Naive thymus-derived CD8-positive, alpha-beta T cell (primary cell): ENCODE data around the gene PHACTR3. TPM values are rescaled to one million over a fixed set of nuclear protein-coding genes. Genes with fewer than 3 reads are reported as not detected.

Experiments
- ATAC-seq, 2 donors: fragments of 150-1000 bp; cut with Tn5 transposase in 1 of 2; sonication (Bioruptor Pico), chemical (Tn5 transposase) in 1 of 2; 1 replicate in 1 of 2; 2 replicates in 1 of 2; pipeline ENCODE4 v1.10.0; 2021; ENCODE audit warnings: mild to moderate bottlenecking in 2 of 2, moderate library complexity in 2 of 2
- POLR2A ChIA-PET: fragments of 350-600 bp; sonication (Branson Sonifier 250); formaldehyde crosslinking; loops from one replicate; lab custom pipeline; 2021; ENCODE audit warnings: antibody characterized with exemption; lab: Charles Lee
- DNase-seq, 10 donors: peaks; one replicate each; pipeline versions ENCODE4 v3.0.0 to v3.0.0-alpha.2; 2020 to 2022
- H3K27ac Mint-ChIP-seq, 10 donors: one replicate each; pipeline ENCODE4 v1.8.0; 2020 to 2022; ENCODE audit warnings: mild to moderate bottlenecking in 10 of 10, mixed read lengths in 10 of 10, moderate library complexity in 4 of 10, inconsistent platforms in 1 of 10
- H3K27me3 Mint-ChIP-seq, 5 donors: one replicate each; pipeline ENCODE4 v1.8.0; 2021 to 2022; ENCODE audit warnings: mixed read lengths in 5 of 5
- H3K36me3 Mint-ChIP-seq, 3 donors: one replicate each; pipeline ENCODE4 v1.8.0; 2020 to 2022; ENCODE audit warnings: mixed read lengths in 3 of 3, mild to moderate bottlenecking in 2 of 3, inconsistent platforms in 1 of 3
- H3K4me1 Mint-ChIP-seq, 4 donors: one replicate each; pipeline ENCODE4 v1.8.0; 2021 to 2022; ENCODE audit warnings: mixed read lengths in 4 of 4
- H3K4me3 Mint-ChIP-seq, 10 donors: one replicate each; pipeline ENCODE4 v1.8.0; 2020 to 2022; ENCODE audit warnings: mild to moderate bottlenecking in 10 of 10, mixed read lengths in 10 of 10, moderate library complexity in 6 of 10, inconsistent platforms in 1 of 10
- H3K9me3 Mint-ChIP-seq, 9 donors: one replicate each; pipeline ENCODE4 v1.8.0; 2020 to 2022; ENCODE audit warnings: mixed read lengths in 9 of 9, mild to moderate bottlenecking in 3 of 9, inconsistent platforms in 1 of 9, moderate library complexity in 1 of 9
- polyA plus RNA-seq, 3 donors: library from polyadenylated mRNA; unstranded; fragments of 300-500 nt; fragmentation: Illumina TruSeq; gene quantifications; one replicate each; pipeline ENCODE4 v1.2.3, GENCODE V29; 2021
- total RNA-seq, 8 experiments: library from RNA in 2 of 8; stranded (reverse) in 2 of 8; gene quantifications; one replicate each; pipeline ENCODE4 v1.2.3 and lab custom pipeline; 2021 to 2026

Gene PHACTR3
- total and polyA plus RNA-seq, 5 experiments from 2014 or later, result not detected

DNA sequence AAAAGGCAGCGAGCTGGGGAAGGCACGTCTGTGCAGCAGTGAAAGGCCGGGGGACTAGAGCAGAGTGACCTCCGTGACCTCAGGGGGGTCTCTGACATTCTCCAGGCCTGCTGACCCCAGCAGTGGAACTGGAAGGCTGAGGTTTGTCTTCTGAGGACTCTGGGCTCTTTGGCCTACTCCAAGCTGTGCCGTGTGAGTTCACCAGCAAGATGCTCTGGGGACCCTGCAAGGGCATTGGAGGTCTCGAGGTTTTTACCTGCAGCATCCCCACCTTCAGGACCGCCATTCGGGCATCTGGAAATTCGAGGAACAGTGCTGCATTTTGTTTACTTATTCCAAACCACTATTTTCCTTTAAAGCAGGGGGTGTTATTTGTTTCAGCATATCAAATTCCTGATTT lies 140.9 kb downstream of the PHACTR3 start:
- H3K4me3 Mint-ChIP-seq, result no peak overlapping the region
- H3K36me3 Mint-ChIP-seq, result no peaks in the 10 kb centered on the region
- H3K27me3 Mint-ChIP-seq, result peaks cover 0 to 15% (median 4%) of the 10 kb centered on the region in 5 donors
- DNase-seq, result no peak
- no peaks in the 10 kb centered on the region for H3K9me3 Mint-ChIP-seq
- POLR2A ChIA-PET, result no interaction called here
- ATAC-seq, result no peak
- no peak overlapping the region for H3K27ac Mint-ChIP-seq
- H3K4me1 Mint-ChIP-seq, result peaks cover 0 to 5% (median 0%) of the 10 kb centered on the region in 4 donors

DNA sequence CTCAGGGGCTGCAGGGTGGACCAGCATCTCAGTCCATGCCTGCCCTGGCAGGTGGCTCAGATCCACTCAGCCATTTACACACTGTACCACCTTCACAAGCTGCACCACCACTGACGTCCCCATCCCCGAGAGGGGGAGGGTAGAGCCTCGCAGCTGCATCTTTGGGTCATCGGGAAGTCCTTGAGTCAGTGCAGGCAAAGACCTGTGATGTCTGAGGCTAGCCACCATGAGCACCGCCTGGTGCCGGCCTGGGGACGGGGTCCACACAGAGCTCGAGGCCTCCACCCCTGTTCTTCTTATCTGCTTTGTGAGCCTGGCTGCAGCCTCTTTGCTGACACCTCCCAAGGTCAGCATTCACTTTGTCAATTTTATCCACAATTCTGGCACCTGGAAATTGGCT lies 141.4 kb downstream of the PHACTR3 start:
- no peak for ATAC-seq
- POLR2A ChIA-PET, result no interaction called here
- Mint-ChIP-seq H3K27ac (no peak overlapping the region), H3K4me3 (no peak overlapping the region), H3K4me1 (peaks cover 0 to 5% (median 0%) of the 10 kb centered on the region in 4 donors), H3K36me3 (no peaks in the 10 kb centered on the region), H3K9me3 (no peaks in the 10 kb centered on the region), H3K27me3 (peaks cover 0 to 15% (median 5%) of the 10 kb centered on the region in 5 donors)
- DNase-seq, result no peak

DNA sequence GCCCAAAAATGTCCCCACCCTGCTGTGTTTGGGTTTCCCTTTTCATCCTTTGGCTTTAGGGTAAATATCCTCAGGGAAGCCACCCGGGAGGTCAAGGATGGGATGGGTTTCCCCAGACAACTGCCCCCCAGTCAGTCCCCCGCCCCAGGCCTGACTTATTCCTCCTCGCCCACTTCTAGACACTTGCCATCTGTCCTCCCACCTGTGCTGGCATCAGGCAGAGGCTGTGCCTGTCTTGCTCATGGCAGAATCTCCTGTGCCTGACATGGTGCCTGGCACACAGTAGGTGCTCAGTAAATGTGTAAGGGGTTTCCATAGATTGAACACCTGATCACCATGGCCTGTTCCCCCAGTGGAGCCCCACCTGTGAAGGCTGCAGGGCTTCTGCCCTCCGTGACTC lies 141.8 kb downstream of the PHACTR3 start:
- Mint-ChIP-seq H3K4me3 (no peak overlapping the region), H3K27me3 (peaks cover 0 to 15% (median 7%) of the 10 kb centered on the region in 5 donors), H3K36me3 (no peaks in the 10 kb centered on the region), H3K27ac (peak overlapping the region in 1 of 10 donors; percentile 49), H3K4me1 (peaks cover 0 to 5% (median 0%) of the 10 kb centered on the region in 4 donors), H3K9me3 (no peaks in the 10 kb centered on the region)
- POLR2A ChIA-PET, result no interaction called here
- DNase-seq, result no peak
- no peak for ATAC-seq

DNA sequence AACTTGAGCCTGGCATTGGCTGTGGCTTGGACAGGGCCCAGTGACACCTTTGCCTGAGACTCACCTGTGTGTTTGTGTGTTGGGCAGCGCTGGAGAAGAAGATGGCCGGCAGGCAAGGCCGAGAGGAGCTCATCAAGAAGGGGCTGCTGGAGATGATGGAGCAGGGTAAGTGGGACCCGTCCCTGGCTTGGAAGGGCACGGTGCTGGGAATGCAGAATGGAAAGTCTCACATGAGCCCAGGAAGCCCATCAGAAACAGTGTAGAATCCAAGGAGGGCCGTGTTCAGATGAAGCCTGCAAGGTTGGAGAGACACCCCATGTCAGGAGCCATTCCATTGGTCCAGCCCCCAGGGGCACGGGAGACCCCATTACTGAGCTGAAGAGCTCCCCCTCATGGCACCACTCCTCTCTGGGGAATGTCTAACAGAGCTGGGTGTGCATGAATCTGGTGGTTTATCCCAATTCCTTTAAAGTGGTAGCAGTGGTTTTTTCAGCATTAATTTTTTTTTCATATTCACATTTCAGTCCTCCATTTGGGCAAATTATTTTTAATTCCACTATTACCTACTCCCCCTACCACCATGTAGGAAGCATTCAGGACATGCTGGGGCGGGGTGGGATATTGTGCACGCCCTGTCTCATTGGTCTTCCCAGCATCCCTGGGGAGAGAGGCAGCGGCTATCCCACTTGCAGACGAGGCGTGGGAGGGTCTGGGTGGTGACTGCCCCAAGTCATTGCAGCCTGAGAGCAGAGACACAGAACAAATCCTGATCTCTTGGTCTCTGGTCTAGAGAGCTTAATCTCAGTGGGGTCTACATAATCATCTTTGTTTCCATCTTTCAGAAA lies 143.6 kb downstream of the PHACTR3 start:
- Mint-ChIP-seq H3K27ac (no peak overlapping the region), H3K4me3 (no peak overlapping the region), H3K4me1 (peaks cover 0 to 5% (median 1%) of the 10 kb centered on the region in 4 donors), H3K9me3 (no peaks in the 10 kb centered on the region), H3K27me3 (peaks cover 4 to 12% (median 6%) of the 10 kb centered on the region in 5 donors), H3K36me3 (no peaks in the 10 kb centered on the region)
- POLR2A ChIA-PET, result no interaction called here
- DNase-seq, result no peak
- no peak for ATAC-seq

- Mint-ChIP-seq H3K4me1 (peaks cover 0 to 9% (median 3%) of the 10 kb centered on the region in 4 donors), H3K27me3 (peaks cover 5 to 17% (median 10%) of the 10 kb centered on the region in 5 donors), H3K9me3 (no peaks in the 10 kb centered on the region), H3K4me3 (no peak overlapping the region), H3K27ac (no peak overlapping the region), H3K36me3 (no peaks in the 10 kb centered on the region)
- POLR2A ChIA-PET, result no interaction called here
- no peak for ATAC-seq
- no peak for DNase-seq
Observed at GRCh38 chr20:59748619-59749191, 144.4 kb downstream of the PHACTR3 start.

GRCh38 chr20:59749301-59749700 lies 145.0 kb downstream of the PHACTR3 start:
- no peak overlapping the region for H3K4me3 Mint-ChIP-seq
- H3K9me3 Mint-ChIP-seq, result no peaks in the 10 kb centered on the region
- ATAC-seq (no peak), DNase-seq (no peak)
- H3K4me1 Mint-ChIP-seq, result peaks cover 0 to 9% (median 3%) of the 10 kb centered on the region in 4 donors
- no peak overlapping the region for H3K27ac Mint-ChIP-seq
- H3K27me3 Mint-ChIP-seq, result peaks cover 5 to 19% (median 11%) of the 10 kb centered on the region in 5 donors
- H3K36me3 Mint-ChIP-seq, result no peaks in the 10 kb centered on the region
- POLR2A ChIA-PET, result no interaction called here

DNA sequence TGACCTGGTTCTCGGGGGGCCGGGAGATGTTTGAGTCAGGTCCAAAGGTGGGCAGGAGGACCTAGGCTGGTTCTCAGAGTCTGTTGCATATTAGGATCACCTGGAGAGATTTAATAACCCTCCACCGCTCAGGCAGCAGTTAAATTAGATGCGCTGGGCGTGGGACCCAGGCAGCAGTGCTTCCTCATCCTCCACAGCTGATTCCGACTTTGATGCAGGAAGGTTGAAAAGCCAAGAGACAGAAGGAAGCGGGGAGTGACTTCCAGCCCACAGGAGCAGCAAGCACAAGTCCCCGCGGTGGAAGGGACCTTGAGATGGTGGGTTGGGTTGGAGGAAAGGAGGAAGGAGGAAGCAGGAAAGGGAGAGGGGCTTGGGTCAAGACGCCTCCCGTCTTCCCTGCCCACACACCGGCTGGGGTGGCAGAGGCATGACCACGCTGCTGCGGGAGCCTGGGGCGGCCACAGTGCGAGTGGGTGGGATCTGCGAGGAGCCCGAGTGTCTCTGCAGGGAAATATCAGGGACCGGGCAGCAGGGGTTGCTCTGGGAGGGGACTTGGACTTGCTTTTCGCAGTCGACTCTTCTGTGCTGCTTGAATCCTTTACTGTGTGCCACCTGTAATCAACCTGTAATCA lies 146.0 kb downstream of the PHACTR3 start:
- ATAC-seq (no peak), DNase-seq (no peak)
- Mint-ChIP-seq H3K4me3 (no peak overlapping the region), H3K9me3 (no peaks in the 10 kb centered on the region), H3K27ac (no peak overlapping the region), H3K4me1 (peaks cover 0 to 9% (median 3%) of the 10 kb centered on the region in 4 donors), H3K27me3 (peaks cover 5 to 24% (median 16%) of the 10 kb centered on the region in 5 donors), H3K36me3 (no peaks in the 10 kb centered on the region)
- POLR2A ChIA-PET, result no interaction called here

DNA sequence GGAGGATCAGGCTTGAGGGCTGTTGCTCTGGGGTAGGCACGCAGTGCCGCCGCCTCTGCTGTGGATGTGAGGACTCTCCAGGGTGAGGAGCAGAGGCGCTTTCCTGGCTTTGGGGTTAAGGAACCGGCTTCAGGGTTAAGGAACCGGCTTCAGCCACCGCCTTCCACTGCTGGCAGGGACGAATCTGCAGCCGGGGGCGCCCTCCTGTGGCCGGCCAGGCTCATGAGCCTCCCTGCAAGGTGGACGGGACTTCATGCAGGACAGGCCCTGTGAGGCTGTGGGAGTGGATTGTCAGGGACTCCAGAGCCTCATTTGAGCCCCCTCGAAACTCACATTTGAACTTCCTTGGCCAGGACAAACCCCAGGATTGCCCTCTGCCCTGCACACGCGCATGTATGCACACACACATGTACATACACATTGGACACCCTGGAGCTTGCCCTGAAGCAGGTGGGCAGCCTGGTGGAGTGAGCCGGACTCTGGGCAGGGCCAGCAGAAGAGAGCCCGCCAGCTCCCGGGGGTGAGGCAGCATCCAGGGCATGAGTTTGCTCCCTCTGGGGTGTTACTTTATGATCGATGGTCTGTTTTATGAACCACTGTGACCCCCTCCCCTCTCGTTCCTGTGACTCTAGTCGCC lies 146.9 kb downstream of the PHACTR3 start:
- ATAC-seq (no peak), DNase-seq (no peak)
- POLR2A ChIA-PET, result no interaction called here
- Mint-ChIP-seq H3K27me3 (peaks cover 6 to 32% (median 22%) of the 10 kb centered on the region in 5 donors), H3K27ac (no peak overlapping the region), H3K36me3 (no peaks in the 10 kb centered on the region), H3K9me3 (peaks cover 0 to 2% (median 0%) of the 10 kb centered on the region in 9 donors), H3K4me3 (no peak overlapping the region), H3K4me1 (peaks cover 0 to 9% (median 3%) of the 10 kb centered on the region in 4 donors)

GRCh38 chr20:59752101-59752586 lies 147.8 kb downstream of the PHACTR3 start:
- Mint-ChIP-seq H3K27ac (no peak overlapping the region), H3K36me3 (no peaks in the 10 kb centered on the region), H3K27me3 (peaks cover 6 to 34% (median 17%) of the 10 kb centered on the region in 5 donors), H3K4me3 (no peak overlapping the region), H3K9me3 (peaks cover 0 to 2% (median 0%) of the 10 kb centered on the region in 9 donors), H3K4me1 (peaks cover 0 to 9% (median 3%) of the 10 kb centered on the region in 4 donors)
- DNase-seq (no peak), ATAC-seq (no peak)
- POLR2A ChIA-PET, result no interaction called here

DNA sequence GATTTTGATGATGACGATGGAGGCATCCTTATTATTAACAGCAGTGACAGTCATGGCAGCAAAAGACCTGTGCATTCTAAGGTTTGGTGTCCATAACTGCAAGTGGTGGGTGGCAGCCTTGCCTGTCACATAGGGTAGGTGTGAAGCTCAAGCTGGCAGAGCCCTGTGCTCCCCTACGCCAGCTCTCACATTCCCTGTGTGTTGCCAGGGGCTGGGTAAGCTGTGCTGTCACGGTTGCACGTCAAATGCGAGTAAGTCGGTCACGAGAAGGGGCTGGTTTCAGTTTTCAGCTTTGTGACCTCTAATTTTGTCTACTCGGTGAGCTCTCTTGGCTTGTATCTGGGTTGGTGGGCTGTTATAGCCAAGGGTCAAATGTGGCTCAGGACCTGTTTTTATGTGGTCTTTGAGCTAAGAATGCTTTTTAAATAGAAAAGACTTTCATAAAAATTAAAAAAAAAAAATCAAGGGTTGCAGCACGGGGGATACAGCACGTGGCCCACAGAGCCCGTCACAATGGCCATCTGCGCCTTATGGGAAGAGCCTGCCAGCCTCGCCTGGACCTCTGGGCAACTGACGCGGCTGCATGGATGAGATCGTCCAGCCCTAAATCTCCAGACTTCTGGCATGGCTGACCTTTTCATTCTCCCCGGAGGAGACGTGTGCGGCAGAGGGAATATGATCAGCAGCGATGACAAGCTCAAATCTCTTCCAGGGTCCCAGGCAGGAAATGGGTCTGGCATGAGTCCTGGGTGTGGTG lies 148.5 kb downstream of the PHACTR3 start:
- POLR2A ChIA-PET, result no interaction called here
- Mint-ChIP-seq H3K4me1 (peaks cover 0 to 9% (median 3%) of the 10 kb centered on the region in 4 donors), H3K4me3 (no peak overlapping the region), H3K27ac (peak overlapping the region in 1 of 10 donors; percentile 25), H3K9me3 (peaks cover 0 to 2% (median 0%) of the 10 kb centered on the region in 9 donors), H3K27me3 (peaks cover 6 to 40% (median 20%) of the 10 kb centered on the region in 5 donors), H3K36me3 (no peaks in the 10 kb centered on the region)
- DNase-seq (no peak), ATAC-seq (no peak)

DNA sequence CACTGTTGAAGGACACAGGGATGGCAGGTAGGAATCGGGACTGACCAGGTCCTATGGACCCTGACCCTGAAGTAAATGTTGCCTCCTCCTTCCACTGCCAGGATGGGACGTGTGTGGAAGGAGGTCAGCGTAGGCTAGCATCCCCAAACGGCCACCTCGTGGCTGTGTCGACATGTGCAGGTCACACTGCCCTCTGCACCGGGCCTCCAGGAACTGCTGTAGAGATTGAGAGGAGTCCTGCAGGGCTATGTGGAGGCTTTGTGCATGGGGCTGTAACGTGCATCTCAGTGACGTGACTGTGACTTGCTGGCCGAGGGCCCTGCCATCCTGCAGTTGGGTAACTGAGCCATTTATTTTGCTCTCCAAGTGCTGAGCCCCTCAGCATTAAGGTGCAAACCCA lies 149.5 kb downstream of the PHACTR3 start:
- H3K9me3 Mint-ChIP-seq, result peaks cover 0 to 2% (median 0%) of the 10 kb centered on the region in 9 donors

DNA sequence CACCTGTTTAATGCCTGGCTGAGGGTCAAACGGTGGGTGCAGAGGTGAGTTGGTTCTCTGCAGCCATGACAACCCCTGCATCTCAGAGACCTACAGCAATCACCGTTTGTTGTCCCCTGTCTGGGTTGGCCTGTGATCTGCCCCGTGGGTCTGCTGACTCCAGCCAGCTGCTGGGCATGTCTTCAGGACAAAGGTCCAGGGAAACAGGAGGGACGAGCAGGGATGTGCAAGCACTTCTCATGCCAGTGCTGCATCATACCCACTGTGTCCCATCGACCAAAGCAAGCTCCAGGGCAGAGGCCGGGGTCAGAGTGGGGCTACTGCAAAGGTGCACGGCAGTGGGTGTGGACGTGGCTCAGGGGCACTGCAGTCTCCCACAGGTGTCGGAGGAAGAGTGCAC lies 150.2 kb downstream of the PHACTR3 start:
- Mint-ChIP-seq H3K9me3 (peaks cover 0 to 2% (median 0%) of the 10 kb centered on the region in 9 donors), H3K27me3 (peaks cover 5 to 40% (median 22%) of the 10 kb centered on the region in 5 donors), H3K4me1 (peaks cover 0 to 9% (median 3%) of the 10 kb centered on the region in 4 donors), H3K4me3 (no peak overlapping the region), H3K36me3 (no peaks in the 10 kb centered on the region), H3K27ac (peak overlapping the region in 1 of 10 donors; percentile 63)
- POLR2A ChIA-PET, result no interaction called here
- ATAC-seq (no peak), DNase-seq (no peak)

More for the DNA sequence above, 149.5 kb downstream of the PHACTR3 start:
- Mint-ChIP-seq H3K4me3 (no peak overlapping the region), H3K4me1 (peaks cover 0 to 9% (median 3%) of the 10 kb centered on the region in 4 donors), H3K27me3 (peaks cover 7 to 40% (median 20%) of the 10 kb centered on the region in 5 donors), H3K36me3 (no peaks in the 10 kb centered on the region), H3K27ac (no peak overlapping the region)
- DNase-seq (no peak), ATAC-seq (no peak)
- POLR2A ChIA-PET, result no interaction called here
